GM23338 (cell line): ENCODE data around the gene SERPINB13. TPM values are rescaled to one million over a fixed set of nuclear protein-coding genes. Genes with fewer than 3 reads are reported as not detected.
A peak's percentile ranks its signal among the peaks of the same experiment; 100 is the strongest.

ENCODE experiments used
- ATAC-seq: fragments of 200-7000 bp; cut with Tn5 transposase; 3 replicates; pipeline ENCODE4 v1.9.1; 2020
- DNase-seq: peaks from one replicate; pipeline ENCODE4 v3.0.0-alpha.2; 2015; ENCODE audit warnings: low spot score
- H2AFZ ChIP-seq: fragments of 200-600 bp; sonication (generic); 2 replicates; pipeline ENCODE4 v1.8.0; 2016; ENCODE audit warnings: antibody characterized with exemption, mild to moderate bottlenecking, moderate library complexity
- H3F3A ChIP-seq: fragments of 200-600 bp; sonication (generic); replicated peaks from 2 replicates; pipeline ENCODE4 v1.8.0; 2017; ENCODE audit warnings: antibody characterized with exemption, mixed run types, low read depth
- H3K27ac ChIP-seq: fragments of 200-600 bp; sonication (generic); 2 replicates; pipeline ENCODE4 v1.6.1; 2016; ENCODE audit warnings: low read depth
- H3K27me3 ChIP-seq: fragments of 200-600 bp; sonication (generic); 2 replicates; pipeline ENCODE4 v1.8.0; 2016; ENCODE audit warnings: mild to moderate bottlenecking, mixed run types, moderate library complexity; ENCODE audit not compliant: insufficient read depth
- H3K36me3 ChIP-seq: fragments of 200-600 bp; sonication (generic); 2 replicates; pipeline ENCODE4 v1.8.0; 2016; ENCODE audit warnings: mild to moderate bottlenecking; ENCODE audit not compliant: insufficient read depth
- H3K4me1 ChIP-seq: fragments of 200-600 bp; sonication (generic); 2 replicates; pipeline ENCODE4 v1.8.0; 2016; ENCODE audit warnings: mild to moderate bottlenecking, moderate library complexity; ENCODE audit not compliant: insufficient read depth
- H3K4me2 ChIP-seq: fragments of 200-600 bp; sonication (generic); 2 replicates; pipeline ENCODE4 v1.7.1; 2017; ENCODE audit warnings: mixed run types
- H3K4me3 ChIP-seq: fragments of 200-600 bp; sonication (generic); 2 replicates; pipeline ENCODE4 v1.6.1; 2016; ENCODE audit warnings: mixed run types
- H3K79me2 ChIP-seq: fragments of 200-600 bp; sonication (generic); replicated peaks from 2 replicates; pipeline ENCODE4 v1.8.0; 2017; ENCODE audit warnings: mild to moderate bottlenecking; ENCODE audit not compliant: insufficient read depth
- H3K9me2 ChIP-seq: fragments of 200-600 bp; sonication (generic); 2 replicates; pipeline ENCODE4 v1.8.0; 2017; ENCODE audit not compliant: insufficient read depth
- H4K20me1 ChIP-seq: fragments of 200-600 bp; sonication (generic); replicated peaks from 2 replicates; pipeline ENCODE4 v1.8.0; 2017; ENCODE audit warnings: mild to moderate bottlenecking; ENCODE audit not compliant: insufficient read depth
- H3K27ac Mint-ChIP-seq: 2 replicates; pipeline ENCODE4 v1.8.0; 2020; ENCODE audit warnings: inconsistent platforms, mild to moderate bottlenecking, moderate library complexity, mixed read lengths
- H3K27me3 Mint-ChIP-seq: 3 replicates; pipeline ENCODE4 v1.8.0; 2022; ENCODE audit warnings: low read depth, mild to moderate bottlenecking, moderate library complexity, mixed read lengths, inconsistent platforms; ENCODE audit not compliant: insufficient read depth, poor library complexity
- H3K36me3 Mint-ChIP-seq: 3 replicates; pipeline ENCODE4 v1.8.0; 2021; ENCODE audit warnings: low read depth, mild to moderate bottlenecking, inconsistent platforms, moderate library complexity, mixed read lengths
- H3K4me1 Mint-ChIP-seq: 3 replicates; pipeline ENCODE4 v1.8.0; 2020; ENCODE audit warnings: mild to moderate bottlenecking, inconsistent platforms, mixed read lengths
- H3K4me3 Mint-ChIP-seq: 3 replicates; pipeline ENCODE4 v1.8.0; 2021; ENCODE audit warnings: moderate library complexity, mild to moderate bottlenecking, inconsistent platforms, mixed read lengths
- H3K9me3 Mint-ChIP-seq: 3 replicates; pipeline ENCODE4 v1.8.0; 2020; ENCODE audit warnings: moderate library complexity, mild to moderate bottlenecking, inconsistent platforms, mixed read lengths
- CREB1 ChIP-seq: fragments of 250-450 bp; sonication (Bioruptor Pico); IDR thresholded peaks from 2 replicates; pipeline ENCODE4 v1.5.0; 2020; ENCODE audit warnings: low read depth, mild to moderate bottlenecking, moderate library complexity
- CTCF ChIP-seq, 2 experiments: fragments of 200-600 bp in 1 of 2; sonication (generic) in 1 of 2; conservative IDR thresholded peaks; 2 replicates each; pipeline versions ENCODE4 v1.5.1 to v1.6.1; 2016 to 2017; ENCODE audit warnings: antibody characterized with exemption in 2 of 2, low read depth in 2 of 2, mild to moderate bottlenecking in 2 of 2, moderate library complexity in 1 of 2
- EZH2 ChIP-seq: fragments of 200-600 bp; sonication (generic); IDR thresholded peaks from one replicate; pipeline ENCODE4 v1.8.0; 2017; ENCODE audit warnings: antibody characterized with exemption, mild to moderate bottlenecking, low read depth; ENCODE audit not compliant: unreplicated experiment
- EZH2phosphoT487 ChIP-seq: fragments of 200-600 bp; sonication (generic); IDR thresholded peaks from one replicate; pipeline ENCODE4 v1.8.1; 2018; ENCODE audit warnings: antibody characterized with exemption; ENCODE audit not compliant: unreplicated experiment
- JUNB ChIP-seq: IDR thresholded peaks from one replicate; pipeline ENCODE4 v1.6.1; 2016; ENCODE audit warnings: antibody characterized with exemption; ENCODE audit not compliant: unreplicated experiment
- NANOG ChIP-seq: IDR thresholded peaks from 2 replicates; pipeline ENCODE4 v1.6.1; 2016; ENCODE audit warnings: antibody characterized with exemption, borderline replicate concordance
- POLR2AphosphoS5 ChIP-seq: IDR thresholded peaks from 2 replicates; pipeline ENCODE4 v1.6.1; 2016; ENCODE audit warnings: antibody characterized with exemption, low read depth
- REST ChIP-seq: IDR thresholded peaks from one replicate; pipeline ENCODE4 v1.6.1; 2018; ENCODE audit warnings: antibody characterized with exemption; ENCODE audit not compliant: unreplicated experiment
- STAT1 ChIP-seq: IDR thresholded peaks from one replicate; pipeline ENCODE4 v1.6.1; 2016; ENCODE audit warnings: antibody characterized with exemption; ENCODE audit not compliant: unreplicated experiment
- ZNF114 ChIP-seq: fragments of 250-450 bp; sonication (Bioruptor Pico); IDR thresholded peaks from 2 replicates; pipeline ENCODE4 v1.5.0; 2020; ENCODE audit warnings: mild to moderate bottlenecking, moderate library complexity
- ZNF331 ChIP-seq: fragments of 250-450 bp; sonication (Bioruptor Pico); IDR thresholded peaks from 2 replicates; pipeline ENCODE4 v1.5.0; 2020; ENCODE audit warnings: low read depth, mild to moderate bottlenecking, moderate library complexity
- polyA plus RNA-seq: library from polyadenylated mRNA; unstranded; fragments of >200 nt; fragmentation: Nextera tagmentation; extraction: Ambion mirVana; gene quantifications from 2 replicates; pipeline ENCODE4 v1.2.1, GENCODE V29; 2016
- total RNA-seq: library from RNA; depleted of rRNA; stranded (reverse); fragments of >200 nt; shearing (Covaris generic); gene quantifications from 2 replicates; pipeline ENCODE4 v1.2.3, GENCODE V29; 2014
- TF ChIP-seq, protein P1 (sequence below): IDR thresholded peaks from 2 replicates; pipeline ENCODE4 v1.6.1; 2016; ENCODE audit warnings: antibody characterized with exemption
- TF ChIP-seq, protein P2 (sequence below): fragments of 250-450 bp; sonication (Bioruptor Pico); IDR thresholded peaks from 2 replicates; pipeline ENCODE4 v1.5.0; 2020; ENCODE audit warnings: mild to moderate bottlenecking, moderate library complexity

Gene SERPINB13
- total and polyA plus RNA-seq, 2 experiments from 2014 or later, result not detected

- no peaks in the 10 kb centered on the region for H3K9me3 Mint-ChIP-seq
- H3K27me3 Mint-ChIP-seq, result no peaks in the 10 kb centered on the region
Measured at GRCh38 chr18:63648241-63648640, 61.1 kb downstream of the SERPINB13 start.

More at GRCh38 chr18:63648241-63648640, 61.1 kb downstream of the SERPINB13 start:
- Histone ChIP-seq H3F3A (no peaks in the 10 kb centered on the region), H3K9me2 (0 out of 2 replicates have a peak, but pooled peaks cover 14% of the 10 kb centered on the region), H3K4me3 (no peak overlapping the region), H2AFZ (no peak overlapping the region), H3K79me2 (no peaks in the 10 kb centered on the region), H3K27me3 (no peaks in the 10 kb centered on the region), H3K27ac (no peak overlapping the region), H4K20me1 (no peaks in the 10 kb centered on the region), H3K36me3 (no peaks in the 10 kb centered on the region), H3K4me2 (no peak overlapping the region), H3K4me1 (peaks cover 22% of the 10 kb centered on the region)
- Mint-ChIP-seq H3K4me1 (peaks cover 23% of the 10 kb centered on the region), H3K27ac (peak overlapping the region; percentile 29; the same call in 1 of the 2 replicates), H3K36me3 (no peaks in the 10 kb centered on the region), H3K4me3 (no peak overlapping the region)
- DNase-seq (no peak), ATAC-seq (no peak)
- TF ChIP-seq EZH2phosphoT487 (no peak), POLR2AphosphoS5 (no peak), NANOG (no peak), CREB1 (CRISPR knock-in tag) (no peak), ZNF331 (CRISPR knock-in tag) (no peak), ZNF114 (CRISPR knock-in tag) (no peak), CTCF (conservative IDR thresholded peaks at IDR 0.05; ENCODE audit: low read depth in 2 of 2) (no peak), EZH2 (no peak), REST (no peak), STAT1 (no peak), JUNB (no peak)
- TF ChIP-seq, protein P1, sequence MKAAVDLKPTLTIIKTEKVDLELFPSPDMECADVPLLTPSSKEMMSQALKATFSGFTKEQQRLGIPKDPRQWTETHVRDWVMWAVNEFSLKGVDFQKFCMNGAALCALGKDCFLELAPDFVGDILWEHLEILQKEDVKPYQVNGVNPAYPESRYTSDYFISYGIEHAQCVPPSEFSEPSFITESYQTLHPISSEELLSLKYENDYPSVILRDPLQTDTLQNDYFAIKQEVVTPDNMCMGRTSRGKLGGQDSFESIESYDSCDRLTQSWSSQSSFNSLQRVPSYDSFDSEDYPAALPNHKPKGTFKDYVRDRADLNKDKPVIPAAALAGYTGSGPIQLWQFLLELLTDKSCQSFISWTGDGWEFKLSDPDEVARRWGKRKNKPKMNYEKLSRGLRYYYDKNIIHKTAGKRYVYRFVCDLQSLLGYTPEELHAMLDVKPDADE, result no peak
- TF ChIP-seq, protein P2, sequence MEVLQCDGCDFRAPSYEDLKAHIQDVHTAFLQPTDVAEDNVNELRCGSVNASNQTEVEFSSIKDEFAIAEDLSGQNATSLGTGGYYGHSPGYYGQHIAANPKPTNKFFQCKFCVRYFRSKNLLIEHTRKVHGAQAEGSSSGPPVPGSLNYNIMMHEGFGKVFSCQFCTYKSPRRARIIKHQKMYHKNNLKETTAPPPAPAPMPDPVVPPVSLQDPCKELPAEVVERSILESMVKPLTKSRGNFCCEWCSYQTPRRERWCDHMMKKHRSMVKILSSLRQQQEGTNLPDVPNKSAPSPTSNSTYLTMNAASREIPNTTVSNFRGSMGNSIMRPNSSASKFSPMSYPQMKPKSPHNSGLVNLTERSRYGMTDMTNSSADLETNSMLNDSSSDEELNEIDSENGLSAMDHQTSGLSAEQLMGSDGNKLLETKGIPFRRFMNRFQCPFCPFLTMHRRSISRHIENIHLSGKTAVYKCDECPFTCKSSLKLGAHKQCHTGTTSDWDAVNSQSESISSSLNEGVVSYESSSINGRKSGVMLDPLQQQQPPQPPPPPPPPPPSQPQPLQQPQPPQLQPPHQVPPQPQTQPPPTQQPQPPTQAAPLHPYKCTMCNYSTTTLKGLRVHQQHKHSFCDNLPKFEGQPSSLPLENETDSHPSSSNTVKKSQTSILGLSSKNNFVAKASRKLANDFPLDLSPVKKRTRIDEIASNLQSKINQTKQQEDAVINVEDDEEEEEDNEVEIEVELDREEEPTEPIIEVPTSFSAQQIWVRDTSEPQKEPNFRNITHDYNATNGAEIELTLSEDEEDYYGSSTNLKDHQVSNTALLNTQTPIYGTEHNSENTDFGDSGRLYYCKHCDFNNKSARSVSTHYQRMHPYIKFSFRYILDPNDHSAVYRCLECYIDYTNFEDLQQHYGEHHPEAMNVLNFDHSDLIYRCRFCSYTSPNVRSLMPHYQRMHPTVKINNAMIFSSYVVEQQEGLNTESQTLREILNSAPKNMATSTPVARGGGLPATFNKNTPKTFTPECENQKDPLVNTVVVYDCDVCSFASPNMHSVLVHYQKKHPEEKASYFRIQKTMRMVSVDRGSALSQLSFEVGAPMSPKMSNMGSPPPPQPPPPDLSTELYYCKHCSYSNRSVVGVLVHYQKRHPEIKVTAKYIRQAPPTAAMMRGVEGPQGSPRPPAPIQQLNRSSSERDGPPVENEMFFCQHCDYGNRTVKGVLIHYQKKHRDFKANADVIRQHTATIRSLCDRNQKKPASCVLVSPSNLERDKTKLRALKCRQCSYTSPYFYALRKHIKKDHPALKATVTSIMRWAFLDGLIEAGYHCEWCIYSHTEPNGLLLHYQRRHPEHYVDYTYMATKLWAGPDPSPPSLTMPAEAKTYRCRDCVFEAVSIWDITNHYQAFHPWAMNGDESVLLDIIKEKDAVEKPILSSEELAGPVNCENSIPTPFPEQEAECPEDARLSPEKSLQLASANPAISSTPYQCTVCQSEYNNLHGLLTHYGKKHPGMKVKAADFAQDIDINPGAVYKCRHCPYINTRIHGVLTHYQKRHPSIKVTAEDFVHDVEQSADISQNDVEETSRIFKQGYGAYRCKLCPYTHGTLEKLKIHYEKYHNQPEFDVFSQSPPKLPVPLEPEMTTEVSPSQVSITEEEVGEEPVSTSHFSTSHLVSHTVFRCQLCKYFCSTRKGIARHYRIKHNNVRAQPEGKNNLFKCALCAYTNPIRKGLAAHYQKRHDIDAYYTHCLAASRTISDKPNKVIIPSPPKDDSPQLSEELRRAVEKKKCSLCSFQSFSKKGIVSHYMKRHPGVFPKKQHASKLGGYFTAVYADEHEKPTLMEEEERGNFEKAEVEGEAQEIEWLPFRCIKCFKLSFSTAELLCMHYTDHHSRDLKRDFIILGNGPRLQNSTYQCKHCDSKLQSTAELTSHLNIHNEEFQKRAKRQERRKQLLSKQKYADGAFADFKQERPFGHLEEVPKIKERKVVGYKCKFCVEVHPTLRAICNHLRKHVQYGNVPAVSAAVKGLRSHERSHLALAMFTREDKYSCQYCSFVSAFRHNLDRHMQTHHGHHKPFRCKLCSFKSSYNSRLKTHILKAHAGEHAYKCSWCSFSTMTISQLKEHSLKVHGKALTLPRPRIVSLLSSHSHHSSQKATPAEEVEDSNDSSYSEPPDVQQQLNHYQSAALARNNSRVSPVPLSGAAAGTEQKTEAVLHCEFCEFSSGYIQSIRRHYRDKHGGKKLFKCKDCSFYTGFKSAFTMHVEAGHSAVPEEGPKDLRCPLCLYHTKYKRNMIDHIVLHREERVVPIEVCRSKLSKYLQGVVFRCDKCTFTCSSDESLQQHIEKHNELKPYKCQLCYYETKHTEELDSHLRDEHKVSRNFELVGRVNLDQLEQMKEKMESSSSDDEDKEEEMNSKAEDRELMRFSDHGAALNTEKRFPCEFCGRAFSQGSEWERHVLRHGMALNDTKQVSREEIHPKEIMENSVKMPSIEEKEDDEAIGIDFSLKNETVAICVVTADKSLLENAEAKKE (CRISPR knock-in tag), result no peak
